Lower lobe of right lung (tissue), 2 donors: Measurements from ENCODE around the gene NFIA. TPM values are rescaled to one million over a fixed set of nuclear protein-coding genes. Genes with fewer than 3 reads are reported as not detected.

Experiments used
- ATAC-seq, 2 donors: fragments of 200-7000 bp; cut with Tn5 transposase; one replicate each; pipeline ENCODE4 v1.9.1; 2020 to 2022; ENCODE audit warnings: mild to moderate bottlenecking in 2 of 2, moderate library complexity in 2 of 2
- DNase-seq: peaks from one replicate; pipeline ENCODE4 v3.0.0-alpha.2; 2020
- H3K27ac ChIP-seq: fragments of 200-600 bp; one replicate; pipeline ENCODE4 v1.8.0; 2022
- H3K27me3 ChIP-seq: fragments of 200-600 bp; one replicate; pipeline ENCODE4 v1.8.0; 2022; ENCODE audit warnings: low read depth
- H3K36me3 ChIP-seq: fragments of 200-600 bp; one replicate; pipeline ENCODE4 v1.8.0; 2022; ENCODE audit warnings: mild to moderate bottlenecking
- H3K4me1 ChIP-seq: fragments of 200-600 bp; one replicate; pipeline ENCODE4 v1.8.0; 2022
- H3K4me3 ChIP-seq: fragments of 200-600 bp; one replicate; pipeline ENCODE4 v1.8.0; 2022; ENCODE audit warnings: mild to moderate bottlenecking
- H3K9me3 ChIP-seq: fragments of 200-600 bp; one replicate; pipeline ENCODE4 v1.8.0; 2022
- intact Hi-C: fragments of 100-400 bp; cut with DNase I; formaldehyde crosslinking; loops from one replicate; pipeline ENCODE4 v1.11.0; 2022
- total RNA-seq: library from RNA; stranded (reverse); fragmentation: NEBNext Ultra II Directional; extraction: Animal tissue kit (Norgen Biotek cat#: 25700); gene quantifications from one replicate; pipeline ENCODE4 v1.2.1, GENCODE V29; 2021
- TF ChIP-seq, protein P1 (sequence below): fragments of 200-600 bp; IDR thresholded peaks from one replicate; pipeline ENCODE4 v1.8.0; 2022; ENCODE audit warnings: antibody characterized with exemption, mild to moderate bottlenecking
- donor health status: DM: no; HTN: yes; CAD: no; lungs with severe emphysema.

Gene NFIA
- total RNA-seq, 1 donor from 2014 or later: 70.0 TPM

- Histone ChIP-seq H3K27me3 (no peaks in the 10 kb centered on the region), H3K4me1 (no peaks in the 10 kb centered on the region), H3K27ac (no peak overlapping the region), H3K9me3 (no peaks in the 10 kb centered on the region), H3K4me3 (no peak overlapping the region), H3K36me3 (peaks cover 3% of the 10 kb centered on the region)
- intact Hi-C loops: no loop called here
- ATAC-seq (no peak), DNase-seq (no peak)
- TF ChIP-seq, protein P1, sequence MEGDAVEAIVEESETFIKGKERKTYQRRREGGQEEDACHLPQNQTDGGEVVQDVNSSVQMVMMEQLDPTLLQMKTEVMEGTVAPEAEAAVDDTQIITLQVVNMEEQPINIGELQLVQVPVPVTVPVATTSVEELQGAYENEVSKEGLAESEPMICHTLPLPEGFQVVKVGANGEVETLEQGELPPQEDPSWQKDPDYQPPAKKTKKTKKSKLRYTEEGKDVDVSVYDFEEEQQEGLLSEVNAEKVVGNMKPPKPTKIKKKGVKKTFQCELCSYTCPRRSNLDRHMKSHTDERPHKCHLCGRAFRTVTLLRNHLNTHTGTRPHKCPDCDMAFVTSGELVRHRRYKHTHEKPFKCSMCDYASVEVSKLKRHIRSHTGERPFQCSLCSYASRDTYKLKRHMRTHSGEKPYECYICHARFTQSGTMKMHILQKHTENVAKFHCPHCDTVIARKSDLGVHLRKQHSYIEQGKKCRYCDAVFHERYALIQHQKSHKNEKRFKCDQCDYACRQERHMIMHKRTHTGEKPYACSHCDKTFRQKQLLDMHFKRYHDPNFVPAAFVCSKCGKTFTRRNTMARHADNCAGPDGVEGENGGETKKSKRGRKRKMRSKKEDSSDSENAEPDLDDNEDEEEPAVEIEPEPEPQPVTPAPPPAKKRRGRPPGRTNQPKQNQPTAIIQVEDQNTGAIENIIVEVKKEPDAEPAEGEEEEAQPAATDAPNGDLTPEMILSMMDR: no peak
Measured at GRCh38 chr1:61370913-61371279, 288.5 kb downstream of the NFIA start.

GRCh38 chr1:61372944-61373343, 290.6 kb downstream of the NFIA start:
- TF ChIP-seq, protein P1: no peak
- H3K36me3 ChIP-seq: peaks cover 3% of the 10 kb centered on the region
- H3K9me3 ChIP-seq: no peaks in the 10 kb centered on the region
- DNase-seq (no peak), ATAC-seq (no peak)
- no peak overlapping the region for H3K27ac ChIP-seq
- no peak overlapping the region for H3K4me3 ChIP-seq
- intact Hi-C loops: no loop called here
- no peaks in the 10 kb centered on the region for H3K27me3 ChIP-seq
- no peaks in the 10 kb centered on the region for H3K4me1 ChIP-seq

DNA sequence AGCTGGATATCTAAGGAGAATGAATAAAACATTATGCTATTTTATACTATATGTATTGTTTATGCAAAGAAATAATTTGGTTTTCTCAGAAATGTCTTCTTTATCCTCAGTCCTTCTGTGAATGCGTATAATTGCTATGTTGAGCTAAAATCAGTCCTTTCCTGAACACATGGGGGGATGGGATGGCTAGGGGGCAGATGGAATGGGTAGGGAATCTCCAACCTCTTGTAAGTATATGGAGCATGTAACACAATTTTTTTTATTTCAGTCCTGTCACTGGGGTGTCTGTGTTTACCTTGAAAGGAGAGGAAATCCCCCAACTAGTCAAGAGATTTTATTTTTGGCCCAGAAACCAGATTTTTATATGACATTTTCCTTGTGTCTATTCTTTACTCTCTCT, 291.8 kb downstream of the NFIA start:
- ATAC-seq: no peak
- intact Hi-C loops: no loop called here
- Histone ChIP-seq H3K9me3 (no peaks in the 10 kb centered on the region), H3K27me3 (no peaks in the 10 kb centered on the region), H3K27ac (no peak overlapping the region), H3K4me1 (no peaks in the 10 kb centered on the region), H3K4me3 (no peak overlapping the region), H3K36me3 (peaks cover 3% of the 10 kb centered on the region)
- no peak for DNase-seq
- TF ChIP-seq, protein P1: no peak

GRCh38 chr1:61375082-61375880, 292.9 kb downstream of the NFIA start:
- H3K36me3 ChIP-seq: no peaks in the 10 kb centered on the region
- TF ChIP-seq, protein P1: no peak
- no peak overlapping the region for H3K4me3 ChIP-seq
- no peaks in the 10 kb centered on the region for H3K9me3 ChIP-seq
- no peak for ATAC-seq
- H3K27me3 ChIP-seq: no peaks in the 10 kb centered on the region
- no peak overlapping the region for H3K27ac ChIP-seq
- intact Hi-C loops: no loop called here
- no peak for DNase-seq
- H3K4me1 ChIP-seq: no peaks in the 10 kb centered on the region

DNA sequence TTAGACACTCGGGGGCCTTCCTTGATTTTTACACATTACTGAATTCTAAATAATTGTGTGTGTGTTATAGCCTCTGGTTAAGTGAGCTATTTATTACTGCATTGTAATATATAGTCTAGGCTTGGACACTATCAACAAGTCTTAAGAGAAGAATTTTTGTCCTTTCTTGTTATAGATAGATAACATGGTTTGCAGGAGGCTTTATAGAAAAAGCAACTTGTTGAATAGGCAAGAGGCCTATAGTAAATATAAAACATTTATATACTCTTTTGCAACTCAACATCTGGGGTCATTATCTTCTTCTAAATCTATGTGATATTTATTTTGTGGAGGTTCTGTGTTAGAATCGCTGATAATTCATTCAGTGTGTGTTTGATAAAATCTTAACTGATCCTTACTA, 293.8 kb downstream of the NFIA start:
- H3K4me3 ChIP-seq: no peak overlapping the region
- no peak overlapping the region for H3K27ac ChIP-seq
- intact Hi-C loops: no loop called here
- no peaks in the 10 kb centered on the region for H3K36me3 ChIP-seq
- DNase-seq: no peak
- no peaks in the 10 kb centered on the region for H3K4me1 ChIP-seq
- no peaks in the 10 kb centered on the region for H3K9me3 ChIP-seq
- no peak for ATAC-seq
- TF ChIP-seq, protein P1: no peak
- H3K27me3 ChIP-seq: no peaks in the 10 kb centered on the region
